ENCODE measurements around the gene PRKCQ.

DNA sequence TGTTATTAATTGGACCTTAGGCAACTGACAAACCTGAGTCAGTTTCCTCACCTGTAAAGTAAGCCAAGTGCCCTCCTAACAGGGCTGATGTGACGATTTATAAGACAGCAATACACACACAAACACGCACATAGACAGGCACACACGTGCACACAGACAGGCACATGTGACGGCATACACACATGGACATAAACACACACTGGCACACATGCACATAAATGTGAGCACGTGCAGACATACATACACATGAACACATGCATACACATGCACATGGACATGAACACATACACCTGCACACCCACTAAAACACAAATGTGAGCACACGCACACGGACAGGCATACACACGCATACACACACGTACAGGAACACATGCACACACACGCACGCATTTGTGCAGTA is 148.9 kb downstream of the PRKCQ start:
- TF ChIP-seq, protein P1, sequence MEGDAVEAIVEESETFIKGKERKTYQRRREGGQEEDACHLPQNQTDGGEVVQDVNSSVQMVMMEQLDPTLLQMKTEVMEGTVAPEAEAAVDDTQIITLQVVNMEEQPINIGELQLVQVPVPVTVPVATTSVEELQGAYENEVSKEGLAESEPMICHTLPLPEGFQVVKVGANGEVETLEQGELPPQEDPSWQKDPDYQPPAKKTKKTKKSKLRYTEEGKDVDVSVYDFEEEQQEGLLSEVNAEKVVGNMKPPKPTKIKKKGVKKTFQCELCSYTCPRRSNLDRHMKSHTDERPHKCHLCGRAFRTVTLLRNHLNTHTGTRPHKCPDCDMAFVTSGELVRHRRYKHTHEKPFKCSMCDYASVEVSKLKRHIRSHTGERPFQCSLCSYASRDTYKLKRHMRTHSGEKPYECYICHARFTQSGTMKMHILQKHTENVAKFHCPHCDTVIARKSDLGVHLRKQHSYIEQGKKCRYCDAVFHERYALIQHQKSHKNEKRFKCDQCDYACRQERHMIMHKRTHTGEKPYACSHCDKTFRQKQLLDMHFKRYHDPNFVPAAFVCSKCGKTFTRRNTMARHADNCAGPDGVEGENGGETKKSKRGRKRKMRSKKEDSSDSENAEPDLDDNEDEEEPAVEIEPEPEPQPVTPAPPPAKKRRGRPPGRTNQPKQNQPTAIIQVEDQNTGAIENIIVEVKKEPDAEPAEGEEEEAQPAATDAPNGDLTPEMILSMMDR (IDR thresholded peaks at IDR 0.05), result no peak
- TF ChIP-seq POLR2AphosphoS5 (IDR thresholded peaks at IDR 0.05), result no peak

All from breast epithelium (tissue), 3 donors.